SKM-1 treated with dmso at 0.1 percent for 144 hours (cell line): ENCODE results near the gene ARMH1.
"Not testable (repeated sequence)": the region's sequence is repeated elsewhere in the genome, so short reads cannot be mapped to it uniquely, and the experiment has no call there.

Source experiments
- DNase-seq: peaks from one replicate; lab custom pipeline; 2025; ENCODE audit not compliant: unreplicated experiment; lab: John Stamatoyannopoulos, UW

The ARMH1 gene

GRCh38 chr1:44720281-44720680 lies 45.8 kb downstream of the ARMH1 start:
- no peak for DNase-seq

- peak; percentile 98 for DNase-seq
Measured at GRCh38 chr1:44721485-44722361, 47.2 kb downstream of the ARMH1 start.

- DNase-seq = peak; percentile 35
Measured at GRCh38 chr1:44723064-44723463, 48.5 kb downstream of the ARMH1 start.

GRCh38 chr1:44723496-44724295 lies 49.2 kb downstream of the ARMH1 start:
- DNase-seq = peak; percentile 96

DNA sequence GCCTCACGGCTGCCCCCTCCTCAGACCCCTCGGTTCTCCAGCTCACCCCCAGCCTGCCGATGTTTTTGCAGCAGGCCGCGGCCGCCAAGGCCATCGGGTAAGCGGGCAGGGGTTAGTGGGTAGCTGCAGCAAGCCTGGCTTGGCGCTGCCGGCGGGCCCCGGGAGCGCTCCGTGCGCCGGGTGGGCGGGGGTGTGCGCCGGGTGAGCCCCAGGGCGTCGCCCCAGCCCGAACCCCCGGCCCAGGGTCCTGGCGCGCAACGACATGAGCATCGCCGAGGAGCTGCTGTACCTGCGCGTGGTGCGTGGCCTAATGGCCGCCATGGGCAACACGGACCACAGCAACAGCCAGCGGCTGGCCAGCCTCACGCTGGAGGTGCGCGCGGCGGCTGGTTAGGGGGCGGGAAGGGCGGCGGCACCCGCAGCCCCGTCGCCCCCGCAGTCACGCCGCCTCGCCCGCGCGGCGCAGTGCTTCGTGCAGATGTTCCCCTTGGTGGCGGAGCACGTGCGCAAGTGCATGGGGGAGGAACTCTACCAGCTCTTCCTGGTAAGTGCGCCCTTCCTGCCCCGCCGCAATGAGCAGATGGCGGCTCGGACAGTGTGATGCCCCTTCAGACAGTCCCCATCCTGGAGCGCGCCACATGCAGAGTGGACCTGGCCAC lies 49.9 kb downstream of the ARMH1 start:
- DNase-seq = no peak

DNA sequence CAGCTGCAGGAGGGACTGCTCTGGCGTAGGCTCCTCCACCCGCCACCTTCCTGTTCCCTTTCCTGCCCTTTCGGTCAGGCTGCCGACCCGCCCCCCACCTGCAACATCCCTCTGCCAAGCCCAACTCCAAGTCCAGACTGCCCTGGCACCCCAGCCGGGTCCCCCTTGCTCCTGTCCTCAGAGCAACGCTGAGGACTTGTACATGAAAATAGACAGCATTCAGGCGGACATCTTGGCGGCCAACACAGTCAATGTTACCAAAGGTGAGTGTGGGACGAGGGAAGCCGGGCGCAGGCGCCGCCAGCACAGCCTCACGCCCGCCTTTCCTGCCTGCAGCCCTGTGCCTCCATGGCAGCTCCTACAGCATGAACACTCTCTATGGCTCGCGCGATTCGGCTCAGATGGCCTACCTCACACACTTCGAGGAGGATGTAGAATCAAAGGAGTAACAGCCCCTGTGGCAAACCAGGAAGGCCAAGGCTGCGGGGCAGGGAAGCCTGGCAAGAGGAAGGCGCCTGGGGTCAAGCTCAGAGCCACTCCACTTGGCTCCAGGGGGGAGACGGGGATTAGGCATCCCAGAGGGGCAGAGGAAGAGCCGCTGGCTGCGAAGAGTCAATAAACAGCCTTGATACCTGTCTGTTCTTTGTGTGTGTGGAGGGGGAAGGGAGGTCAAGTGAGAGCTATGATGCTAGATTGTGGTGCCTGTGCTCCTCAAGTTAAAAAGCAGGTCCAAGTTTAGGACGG lies 50.6 kb downstream of the ARMH1 start:
- no peak for DNase-seq

DNA sequence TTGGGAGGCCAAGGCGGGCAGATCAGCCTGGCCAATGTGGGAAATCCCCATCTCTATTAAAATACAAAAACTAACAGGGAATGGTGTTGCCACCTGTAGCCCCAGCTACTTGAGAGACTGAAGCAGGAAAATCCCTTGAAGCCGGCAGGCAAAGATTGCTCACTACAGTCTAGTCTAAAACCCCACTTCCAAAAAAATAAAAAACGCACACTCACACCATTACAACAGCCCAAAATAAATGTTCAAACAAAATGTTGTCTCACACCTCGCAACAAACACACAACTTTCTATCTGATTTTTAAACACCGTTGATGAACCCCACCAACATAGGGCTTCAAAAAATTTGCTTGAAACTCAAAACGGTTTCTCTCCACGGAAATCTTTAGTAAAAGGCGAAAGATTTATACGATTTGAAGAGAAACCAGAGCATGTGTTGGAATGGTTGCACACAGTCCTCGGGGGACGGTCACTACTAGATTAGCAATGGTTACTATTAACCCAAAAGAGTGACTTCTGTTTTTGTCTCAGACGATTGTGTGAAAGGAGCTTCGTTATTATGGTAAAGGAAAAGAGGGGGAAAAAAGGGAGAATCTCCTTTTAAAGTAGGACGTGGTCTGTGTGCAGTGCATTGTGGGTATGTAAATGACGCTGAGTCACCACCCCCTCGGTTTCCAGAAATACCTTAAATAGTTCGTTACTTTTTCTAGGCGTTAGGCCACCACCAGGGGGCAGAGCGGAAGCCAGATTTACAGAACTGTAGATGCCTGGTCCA lies 56.4 kb downstream of the ARMH1 start, which contains the start of gene RNU5D-1:
RNU5D-1 (minus strand) TSS at position 430 of the 772 bp plus-strand sequence.
- DNase-seq = peak; percentile 97

GRCh38 chr1:44733365-44733764 lies 58.9 kb downstream of the ARMH1 start:
- no peak for DNase-seq

- DNase-seq = no peak
Measured at GRCh38 chr1:44733784-44734183, 59.3 kb downstream of the ARMH1 start.

GRCh38 chr1:44735992-44736391 lies 61.5 kb downstream of the ARMH1 start:
- no peak for DNase-seq

DNA sequence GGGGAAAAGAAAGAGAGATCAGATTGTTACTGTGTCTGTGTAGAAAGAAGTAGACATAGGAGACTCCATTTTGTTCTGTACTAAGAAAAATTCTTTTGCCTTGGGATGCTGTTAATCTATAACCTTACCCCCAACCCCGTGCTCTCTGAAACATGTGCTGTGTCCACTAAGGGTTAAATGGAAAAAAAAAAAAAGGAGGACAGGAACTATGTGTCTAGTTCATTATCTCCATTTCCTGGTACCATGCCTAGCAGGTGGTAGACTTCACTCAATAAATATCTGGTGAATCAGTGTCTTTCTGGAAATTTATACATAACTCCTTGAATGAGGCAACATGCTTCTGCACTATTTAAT lies 64.4 kb downstream of the ARMH1 start:
- DNase-seq = not testable (repeated sequence)

DNA sequence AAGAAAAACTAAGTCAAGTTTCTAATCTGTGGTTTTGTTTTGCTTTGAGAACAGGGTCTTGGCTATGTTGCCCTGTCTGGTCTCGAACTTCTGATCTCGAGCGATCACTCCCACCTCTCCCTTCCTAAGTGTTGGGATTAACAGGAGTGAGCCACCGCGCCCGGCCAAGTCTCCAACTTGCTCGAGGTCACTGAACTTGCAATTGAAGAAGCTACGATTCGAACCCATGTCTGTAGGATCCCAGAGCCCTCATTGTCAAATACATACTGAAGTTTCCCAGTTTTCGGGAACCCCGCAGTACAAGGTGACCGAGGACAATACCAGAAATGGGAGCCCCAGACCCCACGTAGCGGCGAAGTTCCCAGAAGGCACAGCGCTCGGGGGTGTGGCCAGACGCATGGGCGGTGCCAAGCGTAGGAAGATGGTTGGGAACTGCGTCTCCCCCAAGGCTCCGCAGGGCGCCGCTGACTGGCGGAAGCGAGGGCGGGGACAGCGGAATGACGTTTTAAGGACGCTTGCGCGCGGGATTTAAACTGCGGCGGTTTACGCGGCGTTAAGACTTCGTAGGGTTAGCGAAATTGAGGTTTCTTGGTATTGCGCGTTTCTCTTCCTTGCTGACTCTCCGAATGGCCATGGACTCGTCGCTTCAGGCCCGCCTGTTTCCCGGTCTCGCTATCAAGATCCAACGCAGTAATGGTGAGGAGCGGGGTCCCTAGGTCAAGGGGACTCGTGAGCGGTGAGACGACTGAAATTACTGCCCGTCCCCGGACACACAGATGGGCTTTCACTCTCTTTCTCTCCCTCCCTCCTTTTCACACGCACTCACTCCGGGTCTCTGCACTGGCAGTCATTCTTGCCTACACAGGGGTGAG lies 65.0 kb downstream of the ARMH1 start, which contains the start of gene KIF2C:
KIF2C (plus strand) TSS at position 531 of the 872 bp plus-strand sequence; CDS start at position 627, 96 bp downstream.
- DNase-seq = peak; percentile 97

GRCh38 chr1:44740179-44740617 lies 65.7 kb downstream of the ARMH1 start:
- no peak for DNase-seq

DNA sequence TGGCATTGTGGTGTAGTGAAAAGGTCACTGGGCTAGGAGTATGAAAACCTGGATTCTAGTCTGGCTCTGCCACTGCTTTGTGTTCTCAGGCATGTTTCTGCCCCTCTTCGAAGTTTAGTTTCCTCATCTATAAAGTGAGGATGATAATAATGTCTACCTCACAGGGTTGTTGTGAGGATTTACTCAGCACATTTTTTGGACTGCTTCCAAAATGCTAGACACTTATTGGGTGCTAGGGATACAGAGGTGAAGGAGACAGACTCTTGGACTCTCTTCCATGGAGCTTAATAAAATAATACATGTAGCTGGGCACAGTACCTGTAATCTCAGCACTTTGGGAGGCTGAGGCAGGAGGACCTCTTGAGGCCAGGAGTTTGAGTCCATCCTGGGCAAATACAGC lies 68.7 kb downstream of the ARMH1 start:
- DNase-seq = no peak

DNA sequence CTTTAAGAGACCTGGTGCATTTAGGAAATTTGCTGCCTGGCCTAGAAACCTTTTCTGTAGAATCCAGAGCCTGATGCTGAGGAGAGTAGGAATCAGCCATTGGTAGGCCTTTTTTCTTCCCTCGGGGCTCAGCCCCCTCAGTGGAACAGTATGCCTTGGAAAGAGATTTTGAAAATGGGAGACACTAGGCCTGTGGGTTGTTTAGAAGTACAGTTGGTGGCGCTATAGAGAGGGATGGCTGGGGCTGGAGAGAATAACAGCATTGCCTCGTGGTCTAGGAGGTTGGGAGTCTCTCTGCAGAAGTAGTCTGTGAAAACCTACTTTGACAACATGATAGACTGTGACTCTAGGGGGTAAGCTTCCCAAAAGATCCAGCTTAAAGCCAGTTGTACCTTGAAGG lies 73.4 kb downstream of the ARMH1 start:
- DNase-seq = no peak

- DNase-seq = no peak
Measured at GRCh38 chr1:44757420-44757819, 82.9 kb downstream of the ARMH1 start.

GRCh38 chr1:44759077-44759476 lies 84.6 kb downstream of the ARMH1 start:
- no peak for DNase-seq

DNA sequence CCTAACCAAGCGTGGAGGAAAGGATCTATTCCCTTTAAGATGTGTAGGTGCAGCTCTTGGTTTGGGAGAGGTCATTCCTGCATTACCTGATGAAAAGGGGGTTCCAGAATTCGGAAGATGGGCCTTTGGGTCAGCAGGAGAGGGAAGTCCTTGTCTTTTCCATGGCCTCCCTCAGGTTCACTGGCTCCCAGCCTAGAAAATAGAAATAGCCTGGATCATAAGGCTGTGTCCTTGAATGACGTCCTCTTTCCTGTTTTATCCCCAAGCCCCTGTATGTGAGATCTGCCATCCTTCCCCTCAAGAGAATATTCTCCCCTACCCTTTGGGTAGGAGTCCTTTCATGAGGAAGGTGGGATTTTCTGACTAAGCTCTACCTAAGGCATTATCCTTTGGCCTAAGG lies 86.4 kb downstream of the ARMH1 start:
- DNase-seq = no peak

GRCh38 chr1:44766421-44766820 lies 91.9 kb downstream of the ARMH1 start:
- DNase-seq = not testable (repeated sequence)
